ENCODE data around the gene PCP4L1. TPM values are rescaled to one million over a fixed set of nuclear protein-coding genes. Genes with fewer than 3 reads are reported as not detected.

Gene PCP4L1
- total and polyA plus RNA-seq, 2 donors (not counting 1 experiment from before 2014, with no cell fraction given) = not detected

GRCh38 chr1:161238039-161238473 is 20.5 kb upstream of the PCP4L1 start, which contains the start of gene NR1I3:
Gene NR1I3, minus strand, starts transcription at chr1:161238203. Its CDS starts 1,638 bp downstream, at chr1:161236565.
- intact Hi-C loops (cut with micrococcal nuclease) = no loop called here
- ChIA-PET CTCF (interaction anchor here (0.7 to 1.5 kb wide), 4 partner anchors 10 to 144 kb away, joined by 3 to 6 read pairs (median 4); no protein-coding TSS in a partner anchor), POLR2A (no interaction called here)
- Histone ChIP-seq H3K9me3 (ENCODE audit: control extremely low read depth in 1 of 3, control insufficient read depth in 2 of 3, insufficient read depth in 1 of 3, low read length in 2 of 3) (no peaks in the 10 kb centered on the region), H3K4me1 (ENCODE audit: control insufficient read depth in 2 of 2, insufficient read depth in 2 of 2, low read length in 2 of 2) (no peaks in the 10 kb centered on the region), H3K4me3 (ENCODE audit: control extremely low read depth in 1 of 5, extremely low read depth in 1 of 5, insufficient read depth in 1 of 5, low read depth in 2 of 5, low read length in 4 of 5) (no peak within 1 kb of the TSS), H3K4me2 (replicated peaks; ENCODE audit: low read depth, low read length, poor library complexity, severe bottlenecking) (no peak within 1 kb of the TSS), H3K27ac (ENCODE audit: low read length in 2 of 2) (no peak within 1 kb of the TSS), H3K79me2 (ENCODE audit: control insufficient read depth, insufficient read depth, low read length) (no peaks in the 10 kb centered on the region), H3K9ac (ENCODE audit: low read length) (no peak within 1 kb of the TSS), H3K27me3 (replicated peaks in 1 of 4; ENCODE audit: control extremely low read depth in 1 of 4, control insufficient read depth in 3 of 4, insufficient read depth in 4 of 4, low read length in 3 of 4) (peaks cover 0 to 15% (median 0%) of the 10 kb centered on the region in 4 experiments), H3K36me3 (replicated peaks in 1 of 2; ENCODE audit: control extremely low read depth in 1 of 2, control insufficient read depth in 1 of 2, extremely low read depth in 1 of 2, insufficient read depth in 2 of 2, low read length in 1 of 2) (no peaks in the 10 kb centered on the region), H4K20me1 (ENCODE audit: control insufficient read depth, insufficient read depth, low read length, poor library complexity, severe bottlenecking) (no peaks in the 10 kb centered on the region), H2AFZ (ENCODE audit: insufficient read depth, low read depth, low read length, poor library complexity, severe bottlenecking) (no peak within 1 kb of the TSS)
- H3K27me3 Mint-ChIP-seq = peaks cover 28% of the 10 kb centered on the region
- H3K27ac Mint-ChIP-seq = no peak within 1 kb of the TSS
- DNase-seq = no peak
- WGBS (ENCODE audit: insufficient coverage) = 88% methylated on average over 4 of the region's 4 CpGs
- TF ChIP-seq EZH2 (IDR thresholded peaks at IDR 0.05; ENCODE audit: borderline replicate concordance, insufficient read depth, low read depth, low read length, poor library complexity, severe bottlenecking) = no peak
- TF ChIP-seq CTCF (IDR thresholded peaks at IDR 0.05) = no peak
- ATAC-seq (ENCODE audit: low read depth) = no peak
- no peak within 1 kb of the TSS for H3K4me3 Mint-ChIP-seq
- peaks cover 2% of the 10 kb centered on the region for H3K4me1 Mint-ChIP-seq
- H3K9me3 Mint-ChIP-seq (ENCODE audit: insufficient read depth) = no peaks in the 10 kb centered on the region

GRCh38 chr1:161241682-161242081 is 16.9 kb upstream of the PCP4L1 start:
- Histone ChIP-seq H3K36me3 (replicated peaks in 1 of 2; ENCODE audit: control extremely low read depth in 1 of 2, control insufficient read depth in 1 of 2, extremely low read depth in 1 of 2, insufficient read depth in 2 of 2, low read length in 1 of 2) (no peaks in the 10 kb centered on the region), H2AFZ (ENCODE audit: insufficient read depth, low read depth, low read length, poor library complexity, severe bottlenecking) (no peak overlapping the region), H3K9ac (ENCODE audit: low read length) (no peak overlapping the region), H3K4me2 (replicated peaks; ENCODE audit: low read depth, low read length, poor library complexity, severe bottlenecking) (no peak overlapping the region), H3K4me1 (ENCODE audit: control insufficient read depth in 2 of 2, insufficient read depth in 2 of 2, low read length in 2 of 2) (no peaks in the 10 kb centered on the region), H3K27ac (ENCODE audit: low read length in 2 of 2) (no peak overlapping the region), H3K4me3 (ENCODE audit: control extremely low read depth in 1 of 5, extremely low read depth in 1 of 5, insufficient read depth in 1 of 5, low read depth in 2 of 5, low read length in 4 of 5) (no peak overlapping the region), H3K79me2 (ENCODE audit: control insufficient read depth, insufficient read depth, low read length) (no peaks in the 10 kb centered on the region), H3K27me3 (replicated peaks in 1 of 4; ENCODE audit: control extremely low read depth in 1 of 4, control insufficient read depth in 3 of 4, insufficient read depth in 4 of 4, low read length in 3 of 4) (peaks cover 0 to 9% (median 0%) of the 10 kb centered on the region in 4 experiments), H3K9me3 (ENCODE audit: control extremely low read depth in 1 of 3, control insufficient read depth in 2 of 3, insufficient read depth in 1 of 3, low read length in 2 of 3) (no peaks in the 10 kb centered on the region), H4K20me1 (ENCODE audit: control insufficient read depth, insufficient read depth, low read length, poor library complexity, severe bottlenecking) (no peaks in the 10 kb centered on the region)
- Mint-ChIP-seq H3K4me3 (no peak overlapping the region), H3K27ac (no peak overlapping the region), H3K9me3 (ENCODE audit: insufficient read depth) (no peaks in the 10 kb centered on the region), H3K27me3 (peaks cover 19% of the 10 kb centered on the region), H3K4me1 (peaks cover 2% of the 10 kb centered on the region)
- POLR2A ChIA-PET = no interaction called here
- 90% methylated on average over 2 of the region's 3 CpGs for WGBS (ENCODE audit: insufficient coverage)
- CTCF ChIA-PET = no interaction called here
- intact Hi-C loops (cut with micrococcal nuclease) = no loop called here
- TF ChIP-seq CTCF (IDR thresholded peaks at IDR 0.05) = no peak
- no peak for TF ChIP-seq EZH2 (IDR thresholded peaks at IDR 0.05; ENCODE audit: borderline replicate concordance, insufficient read depth, low read depth, low read length, poor library complexity, severe bottlenecking)
- no peak for ATAC-seq (ENCODE audit: low read depth)
- no peak for DNase-seq

All from B cell (primary cell).